B cell (primary cell): ENCODE results near the gene SSRP1. TPM values are rescaled to one million over a fixed set of nuclear protein-coding genes. Genes with fewer than 3 reads are reported as not detected.

Experiments used
- ATAC-seq: fragments of 200-7000 bp; cut with Tn5 transposase; one replicate; pipeline ENCODE4 v1.10.0; 2021; ENCODE audit warnings: low read depth, mild to moderate bottlenecking, moderate number of reproducible peaks, moderate library complexity
- CTCF ChIA-PET: fragments of 350-600 bp; sonication (Branson Sonifier 250); formaldehyde crosslinking; loops from one replicate; lab custom pipeline; 2021; ENCODE audit warnings: antibody characterized with exemption, inconsistent platforms; lab: Charles Lee
- POLR2A ChIA-PET: fragments of 350-600 bp; sonication (Branson Sonifier 250); formaldehyde crosslinking; loops from one replicate; lab custom pipeline; 2021; ENCODE audit warnings: antibody characterized with exemption; lab: Charles Lee
- DNase-seq: peaks from one replicate; pipeline ENCODE4 v3.0.0; 2013
- H2AFZ ChIP-seq: 2 replicates; pipeline ENCODE4 v1.6.1; 2012; ENCODE audit warnings: mild to moderate bottlenecking, low read depth, low read length; ENCODE audit not compliant: insufficient read depth, poor library complexity, severe bottlenecking
- H3K27ac ChIP-seq, 2 donors: 1 replicate in 1 of 2; 2 replicates in 1 of 2; pipeline ENCODE4 v1.5.1; 2012 to 2013; ENCODE audit warnings: low read length in 2 of 2, mild to moderate bottlenecking in 2 of 2, moderate library complexity in 1 of 2
- H3K27me3 ChIP-seq, 4 experiments: fragments of 200-600 bp in 1 of 4; sonication (generic) in 1 of 4; replicated peaks in 1 of 4; 1 replicate in 2 of 4; 2 replicates in 2 of 4; pipeline versions ENCODE4 v1.6.1 to v1.7.0; 2013 to 2016; ENCODE audit warnings: low read length in 3 of 4, mild to moderate bottlenecking in 2 of 4, mixed read lengths in 1 of 4, moderate library complexity in 1 of 4; ENCODE audit not compliant: insufficient read depth in 4 of 4, control insufficient read depth in 3 of 4; ENCODE audit errors: control extremely low read depth in 1 of 4
- H3K36me3 ChIP-seq, 2 experiments: replicated peaks in 1 of 2; 1 replicate in 1 of 2; 2 replicates in 1 of 2; pipeline versions ENCODE4 v1.6.1 to v1.7.1; 2013; ENCODE audit warnings: low read length in 1 of 2; ENCODE audit not compliant: insufficient read depth in 2 of 2, control insufficient read depth in 1 of 2; ENCODE audit errors: control extremely low read depth in 1 of 2, extremely low read depth in 1 of 2
- H3K4me1 ChIP-seq, 2 donors: fragments of 200-600 bp in 1 of 2; sonication (generic) in 1 of 2; 1 replicate in 1 of 2; 2 replicates in 1 of 2; pipeline versions ENCODE4 v1.5.1 to v1.6.1; 2013 to 2017; ENCODE audit warnings: low read length in 2 of 2; ENCODE audit not compliant: control insufficient read depth in 2 of 2, insufficient read depth in 2 of 2
- H3K4me2 ChIP-seq: replicated peaks from 2 replicates; pipeline ENCODE3; 2012; ENCODE audit warnings: mild to moderate bottlenecking, low read depth, low read length; ENCODE audit not compliant: poor library complexity, severe bottlenecking
- H3K4me3 ChIP-seq, 5 experiments: fragments of 200-600 bp in 1 of 5; sonication (generic) in 1 of 5; 1 replicate in 3 of 5; 2 replicates in 2 of 5; pipeline versions ENCODE4 v1.5.1 to v1.7.0; 2011 to 2016; ENCODE audit warnings: low read length in 4 of 5, mild to moderate bottlenecking in 4 of 5, low read depth in 2 of 5, control low read depth in 1 of 5, moderate library complexity in 1 of 5; ENCODE audit not compliant: insufficient read depth in 1 of 5; ENCODE audit errors: control extremely low read depth in 1 of 5, extremely low read depth in 1 of 5
- H3K79me2 ChIP-seq: fragments of 200-600 bp; sonication (generic); one replicate; pipeline ENCODE4 v1.6.0; 2016; ENCODE audit warnings: low read length; ENCODE audit not compliant: control insufficient read depth, insufficient read depth
- H3K9ac ChIP-seq: fragments of 200-600 bp; sonication (generic); 2 replicates; pipeline ENCODE4 v1.6.1; 2017; ENCODE audit warnings: mild to moderate bottlenecking, low read length, moderate library complexity
- H3K9me3 ChIP-seq, 3 donors: one replicate each; pipeline versions ENCODE4 v1.6.1 to v1.7.1; 2013; ENCODE audit warnings: low read length in 2 of 3; ENCODE audit not compliant: control insufficient read depth in 2 of 3, insufficient read depth in 1 of 3; ENCODE audit errors: control extremely low read depth in 1 of 3
- H4K20me1 ChIP-seq: 2 replicates; pipeline ENCODE4 v1.6.0; 2012; ENCODE audit warnings: mild to moderate bottlenecking, low read length; ENCODE audit not compliant: insufficient read depth, control insufficient read depth, poor library complexity, severe bottlenecking
- H3K27ac Mint-ChIP-seq: one replicate; pipeline ENCODE4 v1.8.0; 2021; ENCODE audit warnings: mixed read lengths
- H3K27me3 Mint-ChIP-seq: one replicate; pipeline ENCODE4 v1.8.0; 2021; ENCODE audit warnings: mixed read lengths
- H3K4me1 Mint-ChIP-seq: one replicate; pipeline ENCODE4 v1.8.0; 2021; ENCODE audit warnings: mixed read lengths
- H3K4me3 Mint-ChIP-seq: one replicate; pipeline ENCODE4 v1.8.0; 2021; ENCODE audit warnings: mixed read lengths
- H3K9me3 Mint-ChIP-seq: one replicate; pipeline ENCODE4 v1.8.0; 2022; ENCODE audit warnings: mixed read lengths; ENCODE audit not compliant: insufficient read depth
- CTCF ChIP-seq: fragments of 200-600 bp; IDR thresholded peaks from one replicate; pipeline ENCODE4 v1.8.0; 2022; ENCODE audit warnings: antibody characterized with exemption, mild to moderate bottlenecking
- EZH2 ChIP-seq: IDR thresholded peaks from 2 replicates; pipeline ENCODE4 v1.6.1; 2012; ENCODE audit warnings: borderline replicate concordance, low read depth, mild to moderate bottlenecking, moderate library complexity, low read length; ENCODE audit not compliant: insufficient read depth, poor library complexity, severe bottlenecking
- WGBS: methylation state at CpG from one replicate; pipeline ENCODE4 v1.1.5; 2013; ENCODE audit warnings: missing lambda C conversion rate; ENCODE audit not compliant: insufficient coverage; 5-methylcytosine and 5-hydroxymethylcytosine counted together
- intact Hi-C: fragments of 100-400 bp; cut with micrococcal nuclease; formaldehyde crosslinking; loops from one replicate; pipeline ENCODE4 v1.10.0; 2022
- polyA plus RNA-seq: library from polyadenylated mRNA; depleted of rRNA; stranded (reverse); fragments of >200 nt; gene quantifications from 2 replicates; pipeline ENCODE4 v1.2.3, GENCODE V29; 2012
- total RNA-seq, 2 donors: library from RNA; stranded (reverse); fragments of 120-200 nt in 1 of 2; gene quantifications; 1 replicate in 1 of 2; 2 replicates in 1 of 2; pipeline versions ENCODE4 v1.2.3 to v1.2.4, GENCODE V29; 2013 to 2022

SSRP1 gene
- total and polyA plus RNA-seq, 2 donors (not counting 1 experiment from before 2014, with no cell fraction given): 40.9 to 66.6 TPM

DNA sequence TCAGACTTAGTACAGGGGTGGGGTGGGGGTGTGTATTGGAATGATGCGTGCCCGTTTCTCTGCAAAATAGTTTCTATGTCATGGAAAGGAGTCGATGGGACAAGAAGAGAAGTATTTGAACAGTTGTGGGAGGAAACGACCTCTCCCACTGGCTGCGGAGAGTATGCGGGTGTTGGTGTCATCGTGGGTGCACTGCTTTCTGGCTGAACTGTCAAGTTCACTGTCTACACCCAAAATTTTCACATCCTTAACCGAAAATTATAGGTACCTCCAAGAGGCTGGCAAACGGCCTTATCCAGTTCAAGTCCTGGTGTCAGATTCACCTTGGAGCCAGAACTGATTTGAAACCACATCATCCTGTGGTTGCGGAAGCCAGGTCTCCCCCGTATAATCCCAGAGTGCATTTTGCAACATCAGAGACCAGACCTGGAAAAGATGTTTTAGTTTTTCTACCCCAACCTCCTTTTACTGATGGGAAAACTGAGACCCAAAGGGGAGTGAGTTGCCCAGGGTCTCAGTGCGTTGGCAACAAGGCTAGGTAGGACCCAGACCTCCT is 497 bp upstream of the SSRP1 start:
- Histone ChIP-seq H3K4me2 (peak overlapping the region; percentile 87), H4K20me1 (no peaks in the 10 kb centered on the region), H3K36me3 (peaks cover 0 to 28% of the 10 kb centered on the region in 2 experiments), H3K9me3 (no peaks in the 10 kb centered on the region), H3K9ac (peak overlapping the region; percentile 94), H2AFZ (peak overlapping the region; percentile 98), H3K4me3 (peak overlapping the region; percentile 61 to 87 (median 83)), H3K79me2 (peaks cover 31% of the 10 kb centered on the region), H3K27ac (peak overlapping the region; percentile 74 to 87), H3K27me3 (no peaks in the 10 kb centered on the region), H3K4me1 (peaks cover 17 to 23% of the 10 kb centered on the region in 2 donors)
- DNase-seq (no peak), ATAC-seq (no peak)
- intact Hi-C loops: loop anchor here (5.0 kb wide), 2 partner anchors 91 to 331 kb away; partner anchors contain the start of genes SLC43A3 and ZDHHC5
- CTCF ChIA-PET: interaction anchor here (1.0 to 3.7 kb wide), 7 partner anchors 9 to 212 kb away, joined by 3 to 24 read pairs (median 3); partner anchors contain the start of gene TNKS1BP1
- TF ChIP-seq EZH2 (no peak), CTCF (no peak)
- Mint-ChIP-seq H3K27me3 (peaks cover 7% of the 10 kb centered on the region), H3K27ac (peak overlapping the region; percentile 99), H3K9me3 (no peaks in the 10 kb centered on the region), H3K4me3 (peak overlapping the region; percentile 97), H3K4me1 (peaks cover 27% of the 10 kb centered on the region)
- POLR2A ChIA-PET: interaction anchor here (0.9 to 3.8 kb wide), 5 partner anchors 11 to 331 kb away, joined by 3 to 41 read pairs (median 5); partner anchors contain the start of gene TNKS1BP1
- WGBS: 26% methylated on average over 7 of the region's 12 CpGs

DNA sequence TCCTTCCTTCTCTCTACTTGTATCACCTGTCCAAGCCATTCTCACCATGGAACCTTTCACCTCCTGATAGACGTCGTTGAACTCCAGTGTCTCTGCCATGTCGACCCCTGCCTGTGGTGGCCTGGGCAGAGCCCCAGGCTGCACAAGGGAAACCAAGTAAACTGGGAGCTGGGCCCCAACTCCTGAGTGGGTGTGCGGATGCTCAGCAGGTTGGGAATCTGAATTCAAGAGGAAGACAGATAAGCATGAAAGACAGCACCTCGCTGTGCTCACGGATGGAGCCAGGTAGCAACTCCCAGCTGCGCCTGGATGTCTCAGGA is 709 bp downstream of the SSRP1 start:
- Histone ChIP-seq H3K36me3 (peaks cover 0 to 40% of the 10 kb centered on the region in 2 experiments), H2AFZ (peak overlapping the region; percentile 98), H3K4me1 (peaks cover 17 to 23% of the 10 kb centered on the region in 2 donors), H3K4me2 (peak overlapping the region; percentile 87), H3K27me3 (no peaks in the 10 kb centered on the region), H3K79me2 (peaks cover 31% of the 10 kb centered on the region), H4K20me1 (no peaks in the 10 kb centered on the region), H3K9me3 (no peaks in the 10 kb centered on the region), H3K27ac (peak overlapping the region; percentile 74 to 87), H3K4me3 (peak overlapping the region; percentile 3 to 87 (median 83)), H3K9ac (peak overlapping the region; percentile 94)
- H3K27me3 Mint-ChIP-seq: no peaks in the 10 kb centered on the region
- TF ChIP-seq EZH2 (no peak), CTCF (no peak)
- intact Hi-C loops: loop anchor here (1.0 to 5.0 kb wide), 7 partner anchors 10 to 378 kb away; partner anchors contain the start of genes MED19, SLC43A3, TIMM10 and TMX2
- H3K4me3 Mint-ChIP-seq: peak overlapping the region; percentile 97
- ChIA-PET CTCF (interaction anchor here (1.2 to 3.7 kb wide), 4 partner anchors 10 to 465 kb away, joined by 3 to 24 read pairs (median 10); partner anchors contain the start of gene TNKS1BP1), POLR2A (interaction anchor here (2.0 to 3.8 kb wide), 2 partner anchors 10 to 332 kb away, joined by 5 to 41 read pairs; partner anchors contain the start of gene TNKS1BP1)
- no peak for DNase-seq
- 8% methylated on average over 7 of the region's 7 CpGs for WGBS
- H3K4me1 Mint-ChIP-seq: peaks cover 30% of the 10 kb centered on the region
- peak overlapping the region; percentile 99 for H3K27ac Mint-ChIP-seq
- no peaks in the 10 kb centered on the region for H3K9me3 Mint-ChIP-seq
- no peak for ATAC-seq
